ENCODE results near the gene CAMK1G. TPM values are rescaled to one million over a fixed set of nuclear protein-coding genes. Genes with fewer than 3 reads are reported as not detected.

Gene CAMK1G
- polyA plus RNA-seq, 1 of the 3 experiments (the other 2 are of a cell fraction) = 15.1 TPM

- TF ChIP-seq USF2 (IDR thresholded peaks at IDR 0.05; ENCODE audit: borderline replicate concordance, low read depth, low read length) = no peak
- TF ChIP-seq ZBTB33 (IDR thresholded peaks at IDR 0.05; ENCODE audit: borderline replicate concordance, low read depth) = no peak
- TF ChIP-seq EZH2phosphoT487 (IDR thresholded peaks at IDR 0.05; ENCODE audit: borderline replicate concordance, low read depth) = no peak
- no peak for TF ChIP-seq GATA2 (CRISPR knock-in tag; IDR thresholded peaks at IDR 0.05)
- TF ChIP-seq JUND (IDR thresholded peaks at IDR 0.05) = no peak
- no peak for TF ChIP-seq RFX5 (IDR thresholded peaks at IDR 0.05; ENCODE audit: low read length)
Measured at GRCh38 chr1:209560529-209560928, 23.0 kb upstream of the CAMK1G start (continued).

GRCh38 chr1:209560952-209561351 lies 22.6 kb upstream of the CAMK1G start:
- ChIA-PET CTCF (interaction anchor here (0.7 to 3.5 kb wide), 13 partner anchors 9 to 314 kb away, joined by 3 to 19 read pairs (median 3); no protein-coding TSS in a partner anchor), POLR2A (no interaction called here)
- H2AFZ ChIP-seq (ENCODE audit: low read depth) = no peak overlapping the region
- H3K4me3 ChIP-seq (ENCODE audit: low read depth in 2 of 2, low read length in 1 of 2) = no peak overlapping the region
- H3K36me3 ChIP-seq (replicated peaks in 1 of 2; ENCODE audit: control insufficient read depth in 1 of 2, insufficient read depth in 2 of 2, low read length in 1 of 2) = no peaks in the 10 kb centered on the region
- peaks cover 0 to 17% of the 10 kb centered on the region in 2 experiments; a peak in 2 of 4 replicates for H3K4me1 ChIP-seq (ENCODE audit: control insufficient read depth in 1 of 2, insufficient read depth in 2 of 2, low read depth in 1 of 2, low read length in 1 of 2)
- TF ChIP-seq TCF12 (IDR thresholded peaks at IDR 0.05) = no peak
- TF ChIP-seq REST (IDR thresholded peaks at IDR 0.05; ENCODE audit: low read depth, low read length) = no peak
- TF ChIP-seq RCOR1 (IDR thresholded peaks at IDR 0.05; ENCODE audit: low read length) = peak; percentile 65; the same call in 1 of the 2 replicates
- no peak for TF ChIP-seq EP300 (IDR thresholded peaks at IDR 0.05; ENCODE audit: borderline replicate concordance in 1 of 2, low read depth in 1 of 2, low read length in 1 of 2)
- TF ChIP-seq NFIC (IDR thresholded peaks at IDR 0.05; ENCODE audit: borderline replicate concordance) = no peak
- TF ChIP-seq POLR2AphosphoS5 (IDR thresholded peaks at IDR 0.05; ENCODE audit: low read depth, low read length) = no peak
- TF ChIP-seq TEAD4 (IDR thresholded peaks at IDR 0.05; ENCODE audit: borderline replicate concordance, insufficient read depth) = no peak
- TF ChIP-seq FOSL2 (IDR thresholded peaks at IDR 0.05; ENCODE audit: borderline replicate concordance, low read depth) = no peak
- peak; percentile 57; the same call in 1 of the 2 replicates for TF ChIP-seq MXI1 (IDR thresholded peaks at IDR 0.05; ENCODE audit: low read depth, low read length)
- H3K9me2 ChIP-seq = no peaks in the 10 kb centered on the region
- no peaks in the 10 kb centered on the region for H3K27me3 ChIP-seq (ENCODE audit: insufficient read depth)
- WGBS (ENCODE audit: low lambda C conversion rate) = 78% methylated on average over 10 of the region's 10 CpGs
- H4K20me1 ChIP-seq (ENCODE audit: insufficient read depth) = no peaks in the 10 kb centered on the region
- peak; percentile 35 for DNase-seq
- H3K9me3 ChIP-seq = no peaks in the 10 kb centered on the region
- no peak overlapping the region for H3K4me2 ChIP-seq
- no peaks in the 10 kb centered on the region for H3K79me2 ChIP-seq (ENCODE audit: insufficient read depth)
- no peak overlapping the region for H3K9ac ChIP-seq
- peak overlapping the region in 1 of 2 experiments; percentile 20; a peak in 2 of 4 replicates for H3K27ac ChIP-seq (ENCODE audit: low read depth in 2 of 2, low read length in 1 of 2)
- peaks cover 11% of the 10 kb centered on the region for H3F3A ChIP-seq (replicated peaks; ENCODE audit: insufficient read depth)

Measured in SK-N-SH (cell line).